ENCODE data around the gene TIMMDC1. TPM values are rescaled to one million over a fixed set of nuclear protein-coding genes. Genes with fewer than 3 reads are reported as not detected.
A peak's percentile ranks its signal among the peaks of the same experiment; 100 is the strongest.

TIMMDC1 gene
- total RNA-seq, 5 donors from 2014 or later (not counting 1 experiment from before 2014, with no cell fraction given), result 35.9 to 74.3 (median 68.0) TPM

GRCh38 chr3:119500901-119501300, 2.6 kb downstream of the TIMMDC1 start:
- H3K27me3 ChIP-seq (replicated peaks in 1 of 2; ENCODE audit: control insufficient read depth in 2 of 2, extremely low read depth in 1 of 2, insufficient read depth in 2 of 2, low read length in 1 of 2), result no peaks in the 10 kb centered on the region
- no peaks in the 10 kb centered on the region for H3K9me3 ChIP-seq
- H3K4me1 ChIP-seq (ENCODE audit: control insufficient read depth in 1 of 2, extremely low read depth in 1 of 2, insufficient read depth in 2 of 2, low read length in 2 of 2), result peaks cover 14 to 21% of the 10 kb centered on the region in 2 experiments
- H3K36me3 ChIP-seq (ENCODE audit: control insufficient read depth in 2 of 2, extremely low read depth in 1 of 2, insufficient read depth in 1 of 2, low read length in 1 of 2), result peaks cover 0 to 10% of the 10 kb centered on the region in 2 donors
- Mint-ChIP-seq H3K4me1 (peaks cover 36 to 47% (median 43%) of the 10 kb centered on the region in 3 donors), H3K36me3 (peaks cover 17% of the 10 kb centered on the region), H3K9me3 (no peaks in the 10 kb centered on the region), H3K27ac (no peak overlapping the region), H3K27me3 (no peaks in the 10 kb centered on the region), H3K4me3 (peak overlapping the region in 1 of 3 donors; percentile 100)
- H3K4me3 ChIP-seq (ENCODE audit: control insufficient read depth in 1 of 2, extremely low read depth in 1 of 2, low read length in 1 of 2), result no peak overlapping the region
- no peak overlapping the region for H3K27ac ChIP-seq (ENCODE audit: low read length)
- ChIA-PET POLR2A (interaction anchor here (0.5 to 0.7 kb wide), 3 partner anchors 38 to 264 kb away, joined by 3 to 11 read pairs (median 3); no protein-coding TSS in a partner anchor), CTCF (interaction anchor here in 1 of 2 donors (0.6 to 1.0 kb wide), 2 partner anchors 32 to 616 kb away, joined by 5 to 7 read pairs; partner anchors contain the start of gene POGLUT1)
- WGBS (ENCODE audit: insufficient coverage), result no CpG with 5 or more reads among the region's 2 CpGs
- DNase-seq (no peak), ATAC-seq (replicated peaks in 1 of 4) (no peak)

GRCh38 chr3:119506631-119507030, 8.3 kb downstream of the TIMMDC1 start:
- ChIA-PET CTCF (no interaction called here), POLR2A (interaction anchor here in 1 of 2 donors (0.8 kb wide), 1 partner anchor 8 kb away, joined by 3 read pairs; the partner anchor contains the start of gene TIMMDC1)
- no peaks in the 10 kb centered on the region for H3K9me3 ChIP-seq
- H3K4me3 Mint-ChIP-seq, result peak overlapping the region; percentile 12 to 40 (median 18)
- H3K36me3 Mint-ChIP-seq, result peaks cover 50% of the 10 kb centered on the region
- H3K4me3 ChIP-seq (ENCODE audit: control insufficient read depth in 1 of 2, extremely low read depth in 1 of 2, low read length in 1 of 2), result no peak overlapping the region
- DNase-seq (no peak), ATAC-seq (replicated peaks in 1 of 4) (no peak)
- H3K27ac ChIP-seq (ENCODE audit: low read length), result no peak overlapping the region
- peaks cover 5 to 34% of the 10 kb centered on the region in 2 donors for H3K36me3 ChIP-seq (ENCODE audit: control insufficient read depth in 2 of 2, extremely low read depth in 1 of 2, insufficient read depth in 1 of 2, low read length in 1 of 2)
- H3K27ac Mint-ChIP-seq, result peak overlapping the region; percentile 50 to 61
- 53% methylated on average over 3 of the region's 4 CpGs for WGBS (ENCODE audit: insufficient coverage)
- peaks cover 29 to 37% (median 36%) of the 10 kb centered on the region in 3 donors for H3K4me1 Mint-ChIP-seq
- H3K9me3 Mint-ChIP-seq, result no peaks in the 10 kb centered on the region
- H3K4me1 ChIP-seq (ENCODE audit: control insufficient read depth in 1 of 2, extremely low read depth in 1 of 2, insufficient read depth in 2 of 2, low read length in 2 of 2), result peaks cover 0 to 9% of the 10 kb centered on the region in 2 experiments
- H3K27me3 Mint-ChIP-seq, result no peaks in the 10 kb centered on the region
- no peaks in the 10 kb centered on the region for H3K27me3 ChIP-seq (replicated peaks in 1 of 2; ENCODE audit: control insufficient read depth in 2 of 2, extremely low read depth in 1 of 2, insufficient read depth in 2 of 2, low read length in 1 of 2)

GRCh38 chr3:119507404-119507803, 9.1 kb downstream of the TIMMDC1 start:
- H3K36me3 ChIP-seq (ENCODE audit: control insufficient read depth in 2 of 2, extremely low read depth in 1 of 2, insufficient read depth in 1 of 2, low read length in 1 of 2), result peaks cover 5 to 34% of the 10 kb centered on the region in 2 donors
- peaks cover 50% of the 10 kb centered on the region for H3K36me3 Mint-ChIP-seq
- H3K27me3 ChIP-seq (replicated peaks in 1 of 2; ENCODE audit: control insufficient read depth in 2 of 2, extremely low read depth in 1 of 2, insufficient read depth in 2 of 2, low read length in 1 of 2), result no peaks in the 10 kb centered on the region
- H3K4me1 ChIP-seq (ENCODE audit: control insufficient read depth in 1 of 2, extremely low read depth in 1 of 2, insufficient read depth in 2 of 2, low read length in 2 of 2), result peaks cover 0 to 9% of the 10 kb centered on the region in 2 experiments
- ChIA-PET CTCF (no interaction called here), POLR2A (interaction anchor here (0.6 to 0.8 kb wide), 2 partner anchors 9 to 39 kb away, joined by 3 to 4 read pairs; partner anchors contain the start of gene TIMMDC1 (in 1 of the 2))
- H3K27ac ChIP-seq (ENCODE audit: low read length), result no peak overlapping the region
- H3K27me3 Mint-ChIP-seq, result no peaks in the 10 kb centered on the region
- H3K27ac Mint-ChIP-seq, result peak overlapping the region in 1 of 2 donors; percentile 1
- no peak for DNase-seq
- peak overlapping the region in 1 of 3 donors; percentile 12 for H3K4me3 Mint-ChIP-seq
- H3K9me3 ChIP-seq, result no peaks in the 10 kb centered on the region
- no peak overlapping the region for H3K4me3 ChIP-seq (ENCODE audit: control insufficient read depth in 1 of 2, extremely low read depth in 1 of 2, low read length in 1 of 2)
- no peaks in the 10 kb centered on the region for H3K9me3 Mint-ChIP-seq
- no CpG with 5 or more reads among the region's 2 CpGs for WGBS (ENCODE audit: insufficient coverage)
- ATAC-seq (replicated peaks in 1 of 4), result no peak
- peaks cover 29 to 34% (median 33%) of the 10 kb centered on the region in 3 donors for H3K4me1 Mint-ChIP-seq

GRCh38 chr3:119508172-119508845, 10.0 kb downstream of the TIMMDC1 start:
- Histone ChIP-seq H3K27ac (ENCODE audit: low read length) (peak overlapping the region; percentile 24), H3K4me3 (ENCODE audit: control insufficient read depth in 1 of 2, extremely low read depth in 1 of 2, low read length in 1 of 2) (no peak overlapping the region), H3K4me1 (ENCODE audit: control insufficient read depth in 1 of 2, extremely low read depth in 1 of 2, insufficient read depth in 2 of 2, low read length in 2 of 2) (peaks cover 0 to 9% of the 10 kb centered on the region in 2 experiments), H3K9me3 (no peaks in the 10 kb centered on the region), H3K27me3 (replicated peaks in 1 of 2; ENCODE audit: control insufficient read depth in 2 of 2, extremely low read depth in 1 of 2, insufficient read depth in 2 of 2, low read length in 1 of 2) (no peaks in the 10 kb centered on the region), H3K36me3 (ENCODE audit: control insufficient read depth in 2 of 2, extremely low read depth in 1 of 2, insufficient read depth in 1 of 2, low read length in 1 of 2) (peaks cover 5 to 41% of the 10 kb centered on the region in 2 donors)
- Mint-ChIP-seq H3K4me3 (no peak overlapping the region), H3K9me3 (no peaks in the 10 kb centered on the region), H3K27me3 (no peaks in the 10 kb centered on the region), H3K27ac (peak overlapping the region in 1 of 2 donors; percentile 42), H3K4me1 (peaks cover 29 to 34% (median 29%) of the 10 kb centered on the region in 3 donors), H3K36me3 (peaks cover 57% of the 10 kb centered on the region)
- DNase-seq (peak in 1 of 35 experiments; percentile 21), ATAC-seq (replicated peaks in 1 of 4) (no peak)
- POLR2A ChIA-PET, result interaction anchor here in 1 of 2 donors (0.6 kb wide), 1 partner anchor 35 kb away, joined by 3 read pairs; no protein-coding TSS in a partner anchor
- WGBS (ENCODE audit: insufficient coverage), result no CpG with 5 or more reads among the region's 1 CpG
- CTCF ChIA-PET, result interaction anchor here in 1 of 2 donors (1.0 kb wide), 1 partner anchor 10 kb away, joined by 4 read pairs; the partner anchor contains the start of gene TIMMDC1

GRCh38 chr3:119510690-119511089, 12.3 kb downstream of the TIMMDC1 start:
- Mint-ChIP-seq H3K4me3 (no peak overlapping the region), H3K27me3 (no peaks in the 10 kb centered on the region), H3K27ac (no peak overlapping the region), H3K4me1 (peaks cover 24 to 30% (median 24%) of the 10 kb centered on the region in 3 donors), H3K9me3 (no peaks in the 10 kb centered on the region), H3K36me3 (peaks cover 64% of the 10 kb centered on the region)
- H3K27me3 ChIP-seq (replicated peaks in 1 of 2; ENCODE audit: control insufficient read depth in 2 of 2, extremely low read depth in 1 of 2, insufficient read depth in 2 of 2, low read length in 1 of 2), result no peaks in the 10 kb centered on the region
- POLR2A ChIA-PET, result no interaction called here
- no peak overlapping the region for H3K4me3 ChIP-seq (ENCODE audit: control insufficient read depth in 1 of 2, extremely low read depth in 1 of 2, low read length in 1 of 2)
- peaks cover 0 to 9% of the 10 kb centered on the region in 2 experiments for H3K4me1 ChIP-seq (ENCODE audit: control insufficient read depth in 1 of 2, extremely low read depth in 1 of 2, insufficient read depth in 2 of 2, low read length in 2 of 2)
- peaks cover 5 to 55% of the 10 kb centered on the region in 2 donors for H3K36me3 ChIP-seq (ENCODE audit: control insufficient read depth in 2 of 2, extremely low read depth in 1 of 2, insufficient read depth in 1 of 2, low read length in 1 of 2)
- no peaks in the 10 kb centered on the region for H3K9me3 ChIP-seq
- CTCF ChIA-PET, result interaction anchor here in 1 of 2 donors (0.7 kb wide), 1 partner anchor 946 kb away, joined by 3 read pairs; no protein-coding TSS in a partner anchor
- ATAC-seq (replicated peaks in 1 of 4), result no peak
- DNase-seq, result no peak
- H3K27ac ChIP-seq (ENCODE audit: low read length), result no peak overlapping the region

- H3K36me3 Mint-ChIP-seq, result peaks cover 63% of the 10 kb centered on the region
- H3K27ac Mint-ChIP-seq, result no peak overlapping the region
- H3K27me3 Mint-ChIP-seq, result no peaks in the 10 kb centered on the region
- peaks cover 6 to 68% of the 10 kb centered on the region in 2 donors for H3K36me3 ChIP-seq (ENCODE audit: control insufficient read depth in 2 of 2, extremely low read depth in 1 of 2, insufficient read depth in 1 of 2, low read length in 1 of 2)
- H3K4me1 Mint-ChIP-seq, result no peaks in the 10 kb centered on the region
- no peaks in the 10 kb centered on the region for H3K4me1 ChIP-seq (ENCODE audit: control insufficient read depth in 1 of 2, extremely low read depth in 1 of 2, insufficient read depth in 2 of 2, low read length in 2 of 2)
- H3K4me3 Mint-ChIP-seq, result no peak overlapping the region
- no peak overlapping the region for H3K27ac ChIP-seq (ENCODE audit: low read length)
- no peaks in the 10 kb centered on the region for H3K27me3 ChIP-seq (replicated peaks in 1 of 2; ENCODE audit: control insufficient read depth in 2 of 2, extremely low read depth in 1 of 2, insufficient read depth in 2 of 2, low read length in 1 of 2)
- no peaks in the 10 kb centered on the region for H3K9me3 ChIP-seq
- peaks cover 0 to 1% (median 0%) of the 10 kb centered on the region in 3 donors for H3K9me3 Mint-ChIP-seq
- ATAC-seq (replicated peaks in 1 of 4), result no peak
- WGBS (ENCODE audit: insufficient coverage), result 77% methylated on average over 1 of the region's 2 CpGs
- H3K4me3 ChIP-seq (ENCODE audit: control insufficient read depth in 1 of 2, extremely low read depth in 1 of 2, low read length in 1 of 2), result no peak overlapping the region
- POLR2A ChIA-PET, result no interaction called here
- CTCF ChIA-PET, result no interaction called here
- DNase-seq, result no peak
These were observed 16.3 kb downstream of the TIMMDC1 start for GRCh38 chr3:119514637-119515036.
